GM12892 (cell line): ENCODE data around the gene SMOC2.
"Not testable (repeated sequence)": the region's sequence is repeated elsewhere in the genome, so short reads cannot be mapped to it uniquely, and the experiment has no call there.

Experiments
- DNase-seq: peaks from one replicate; pipeline ENCODE4 v3.0.0; 2011; ENCODE audit not compliant: insufficient read length
- FAIRE-seq: peaks from 2 replicates; lab custom pipeline; 2011; peaks lifted over from hg19 to GRCh38; lab: Jason Lieb, UNC
- POLR2A ChIP-seq: IDR thresholded peaks from 2 replicates; pipeline ENCODE4 v1.6.1; 2011; ENCODE audit warnings: low read depth, low read length, control low read depth
- POLR2AphosphoS5 ChIP-seq: IDR thresholded peaks from 2 replicates; pipeline ENCODE4 v1.6.1; 2011; ENCODE audit warnings: low read depth, low read length, control low read depth
- TAF1 ChIP-seq: IDR thresholded peaks from 2 replicates; pipeline ENCODE4 v1.6.1; 2011; ENCODE audit warnings: low read depth, mild to moderate bottlenecking, control low read depth, low read length, borderline replicate concordance

SMOC2 gene

GRCh38 chr6:168609914-168610490 is 169.0 kb downstream of the SMOC2 start:
- TF ChIP-seq POLR2AphosphoS5: no peak
- TF ChIP-seq TAF1: no peak
- TF ChIP-seq POLR2A: no peak
- FAIRE-seq: no peak
- no peak for DNase-seq

GRCh38 chr6:168610966-168611365 is 170.0 kb downstream of the SMOC2 start:
- FAIRE-seq, DNase-seq: not testable (repeated sequence)

- FAIRE-seq (no peak), DNase-seq (no peak)
- TF ChIP-seq POLR2A (no peak), TAF1 (no peak), POLR2AphosphoS5 (no peak)
These were observed 170.7 kb downstream of the SMOC2 start for GRCh38 chr6:168611691-168612090.

GRCh38 chr6:168612586-168612985 is 171.6 kb downstream of the SMOC2 start:
- DNase-seq (no peak), FAIRE-seq (no peak)
- TF ChIP-seq POLR2A: no peak
- TF ChIP-seq POLR2AphosphoS5: no peak
- TF ChIP-seq TAF1: no peak

GRCh38 chr6:168615837-168616236 is 174.9 kb downstream of the SMOC2 start:
- TF ChIP-seq POLR2AphosphoS5 (no peak), POLR2A (no peak), TAF1 (no peak)
- FAIRE-seq: no peak
- DNase-seq: no peak

- FAIRE-seq: no peak
- TF ChIP-seq POLR2AphosphoS5 (no peak), TAF1 (no peak)
- no peak for DNase-seq
These were observed 176.1 kb downstream of the SMOC2 start for GRCh38 chr6:168616816-168617765.

GRCh38 chr6:168618546-168619315 is 177.7 kb downstream of the SMOC2 start:
- TF ChIP-seq POLR2AphosphoS5 (no peak), POLR2A (no peak), TAF1 (no peak)
- FAIRE-seq (no peak), DNase-seq (no peak)

- FAIRE-seq: no peak
- DNase-seq: no peak
- no peak for TF ChIP-seq POLR2A
- TF ChIP-seq TAF1: no peak
- TF ChIP-seq POLR2AphosphoS5: no peak
These were observed 178.8 kb downstream of the SMOC2 start for GRCh38 chr6:168619560-168620314.

GRCh38 chr6:168620578-168620977 is 179.6 kb downstream of the SMOC2 start:
- DNase-seq (no peak), FAIRE-seq (no peak)
- TF ChIP-seq TAF1 (no peak), POLR2A (no peak), POLR2AphosphoS5 (no peak)

- FAIRE-seq (no peak), DNase-seq (no peak)
- TF ChIP-seq TAF1 (no peak), POLR2AphosphoS5 (no peak), POLR2A (no peak)
These were observed 182.8 kb downstream of the SMOC2 start for GRCh38 chr6:168623736-168624135.

GRCh38 chr6:168624540-168624939 is 183.6 kb downstream of the SMOC2 start:
- DNase-seq: no peak
- TF ChIP-seq POLR2AphosphoS5: no peak
- no peak for FAIRE-seq
